Ishikawa (cell line): ENCODE data around the gene CLPTM1L.

Source experiments
- CEBPB ChIP-seq: IDR thresholded peaks from 2 replicates; pipeline ENCODE4 v1.6.1; 2012
- CREB1 ChIP-seq: IDR thresholded peaks from 2 replicates; pipeline ENCODE4 v1.6.1; 2012; ENCODE audit warnings: low read depth
- EGR1 ChIP-seq: IDR thresholded peaks from 2 replicates; pipeline ENCODE4 v1.6.1; 2012
- EP300 ChIP-seq: IDR thresholded peaks from 2 replicates; pipeline ENCODE4 v1.6.1; 2012; ENCODE audit warnings: borderline replicate concordance
- FOXM1 ChIP-seq: IDR thresholded peaks from 2 replicates; pipeline ENCODE4 v1.6.1; 2012; ENCODE audit warnings: low read depth, borderline replicate concordance
- NFIC ChIP-seq: IDR thresholded peaks from 2 replicates; pipeline ENCODE4 v1.6.1; 2012
- RAD21 ChIP-seq: IDR thresholded peaks from 2 replicates; pipeline ENCODE4 v1.6.1; 2012; ENCODE audit warnings: low read depth
- REST ChIP-seq: IDR thresholded peaks from 2 replicates; pipeline ENCODE4 v1.6.1; 2012; ENCODE audit warnings: low read depth, mild to moderate bottlenecking
- TAF1 ChIP-seq: IDR thresholded peaks from 2 replicates; pipeline ENCODE4 v1.6.1; 2012; ENCODE audit warnings: low read depth, mild to moderate bottlenecking
- TCF12 ChIP-seq: IDR thresholded peaks from 2 replicates; pipeline ENCODE4 v1.6.1; 2012; ENCODE audit warnings: low read depth
- TEAD4 ChIP-seq: IDR thresholded peaks from 2 replicates; pipeline ENCODE4 v1.6.1; 2012
- YY1 ChIP-seq: IDR thresholded peaks from 2 replicates; pipeline ENCODE4 v1.6.1; 2012; ENCODE audit warnings: low read depth
- ZBTB7A ChIP-seq: IDR thresholded peaks from 2 replicates; pipeline ENCODE4 v1.6.1; 2012; ENCODE audit warnings: low read depth
- TF ChIP-seq, protein P1 (sequence below): IDR thresholded peaks from 2 replicates; pipeline ENCODE4 v1.6.1; 2012
- TF ChIP-seq, protein P2 (sequence below): IDR thresholded peaks from 2 replicates; pipeline ENCODE4 v1.6.1; 2012

CLPTM1L gene

GRCh38 chr5:1298723-1299510, 46.0 kb downstream of the CLPTM1L start:
- TF ChIP-seq FOXM1: no peak
- TF ChIP-seq EGR1: no peak
- TF ChIP-seq YY1: no peak
- TF ChIP-seq, protein P1, sequence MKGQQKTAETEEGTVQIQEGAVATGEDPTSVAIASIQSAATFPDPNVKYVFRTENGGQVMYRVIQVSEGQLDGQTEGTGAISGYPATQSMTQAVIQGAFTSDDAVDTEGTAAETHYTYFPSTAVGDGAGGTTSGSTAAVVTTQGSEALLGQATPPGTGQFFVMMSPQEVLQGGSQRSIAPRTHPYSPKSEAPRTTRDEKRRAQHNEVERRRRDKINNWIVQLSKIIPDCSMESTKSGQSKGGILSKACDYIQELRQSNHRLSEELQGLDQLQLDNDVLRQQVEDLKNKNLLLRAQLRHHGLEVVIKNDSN: no peak

- TF ChIP-seq, protein P2, sequence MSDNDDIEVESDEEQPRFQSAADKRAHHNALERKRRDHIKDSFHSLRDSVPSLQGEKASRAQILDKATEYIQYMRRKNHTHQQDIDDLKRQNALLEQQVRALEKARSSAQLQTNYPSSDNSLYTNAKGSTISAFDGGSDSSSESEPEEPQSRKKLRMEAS: no peak
- TF ChIP-seq ZBTB7A: no peak
- no peak for TF ChIP-seq REST
- TF ChIP-seq TCF12: no peak
- no peak for TF ChIP-seq EP300
- TF ChIP-seq EGR1: no peak
- TF ChIP-seq NFIC: no peak
- TF ChIP-seq YY1: no peak
- TF ChIP-seq, protein P1: no peak
- TF ChIP-seq FOXM1: no peak
- no peak for TF ChIP-seq RAD21
Measured at GRCh38 chr5:1298067-1298551, 46.8 kb downstream of the CLPTM1L start.

- TF ChIP-seq TAF1 (no peak), NFIC (no peak), EP300 (no peak), REST (no peak), EGR1 (no peak), CEBPB (no peak), RAD21 (no peak), TEAD4 (no peak), CREB1 (no peak), YY1 (no peak), ZBTB7A (no peak), TCF12 (no peak), FOXM1 (no peak)
- TF ChIP-seq, protein P1: no peak
- TF ChIP-seq, protein P2: no peak
Measured at GRCh38 chr5:1297243-1297642, 47.7 kb downstream of the CLPTM1L start.

DNA sequence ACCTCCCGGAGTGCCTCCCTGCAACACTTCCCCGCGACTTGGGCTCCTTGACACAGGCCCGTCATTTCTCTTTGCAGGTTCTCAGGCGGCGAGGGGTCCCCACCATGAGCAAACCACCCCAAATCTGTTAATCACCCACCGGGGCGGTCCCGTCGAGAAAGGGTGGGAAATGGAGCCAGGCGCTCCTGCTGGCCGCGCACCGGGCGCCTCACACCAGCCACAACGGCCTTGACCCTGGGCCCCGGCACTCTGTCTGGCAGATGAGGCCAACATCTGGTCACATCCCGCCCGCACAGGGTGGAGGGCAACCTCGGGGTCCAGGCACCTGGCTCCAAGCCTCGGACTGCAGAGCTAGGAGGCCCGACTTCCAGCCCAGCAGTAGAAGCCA, 49.3 kb downstream of the CLPTM1L start:
- TF ChIP-seq TEAD4 (no peak), CREB1 (no peak)
- TF ChIP-seq, protein P2: no peak

GRCh38 chr5:1294835-1295649, 49.9 kb downstream of the CLPTM1L start, which contains the start of gene TERT:
TSS of gene TERT (minus strand) at chr5:1295068. CDS start at chr5:1294989, 79 bp downstream.
- peak; percentile 81 for TF ChIP-seq EGR1
- no peak for TF ChIP-seq TCF12
- TF ChIP-seq, protein P2: peak; percentile 44; the same call in 1 of the 2 replicates
